Suprapubic skin (tissue), 3 donors: ENCODE data around the gene ATF7.

Source experiments
- CTCF ChIP-seq, 2 donors: fragments of 200-600 bp in 1 of 2; fragments of 450-650 bp in 1 of 2; sonication (generic) in 1 of 2; IDR thresholded peaks; one replicate each; pipeline ENCODE4 v1.5.1; 2016 to 2019; ENCODE audit warnings: antibody characterized with exemption in 2 of 2, mild to moderate bottlenecking in 1 of 2, moderate library complexity in 1 of 2
- POLR2A ChIP-seq, 2 donors: fragments of 450-650 bp; IDR thresholded peaks; one replicate each; pipeline ENCODE4 v1.6.1; 2017; ENCODE audit warnings: antibody characterized with exemption in 2 of 2, mild to moderate bottlenecking in 2 of 2, moderate library complexity in 2 of 2

- TF ChIP-seq CTCF (IDR thresholded peaks at IDR 0.05) (no peak), POLR2A (IDR thresholded peaks at IDR 0.05) (no peak)
Observed at GRCh38 chr12:53603804-53604203, 22.4 kb downstream of the ATF7 start.
